H9 (cell line): Measurements from ENCODE around the gene NUDT3. TPM values are rescaled to one million over a fixed set of nuclear protein-coding genes. Genes with fewer than 3 reads are reported as not detected.

ENCODE experiments used
- DNase-seq: peaks from one replicate; pipeline ENCODE4 v3.0.0-alpha.2; 2017
- H2AFZ ChIP-seq: one replicate; pipeline ENCODE4 v1.6.1; 2013; ENCODE audit warnings: mild to moderate bottlenecking, low read length, control low read depth, moderate library complexity
- H2AK5ac ChIP-seq: 2 replicates; pipeline ENCODE4 v1.6.1; 2013; ENCODE audit warnings: low read length, control low read depth, mixed read lengths; ENCODE audit not compliant: insufficient read length
- H2BK120ac ChIP-seq: one replicate; pipeline ENCODE4 v1.6.1; 2013; ENCODE audit warnings: low read depth, mild to moderate bottlenecking, low read length, control low read depth, inconsistent platforms; ENCODE audit not compliant: poor library complexity, severe bottlenecking
- H2BK12ac ChIP-seq: 2 replicates; pipeline ENCODE4 v1.6.1; 2013; ENCODE audit warnings: low read length, control low read depth, mixed read lengths, low read depth; ENCODE audit not compliant: insufficient read length
- H2BK15ac ChIP-seq: 2 replicates; pipeline ENCODE4 v1.6.1; 2013; ENCODE audit warnings: low read depth, low read length, control low read depth
- H2BK20ac ChIP-seq: one replicate; pipeline ENCODE4 v1.6.1; 2013; ENCODE audit warnings: low read depth, mild to moderate bottlenecking, low read length, control low read depth, inconsistent platforms; ENCODE audit not compliant: poor library complexity, severe bottlenecking
- H2BK5ac ChIP-seq: 2 replicates; pipeline ENCODE4 v1.6.1; 2013; ENCODE audit warnings: low read length, control low read depth, mixed read lengths; ENCODE audit not compliant: insufficient read length
- H3K14ac ChIP-seq: 2 replicates; pipeline ENCODE4 v1.6.1; 2013; ENCODE audit warnings: low read length, control low read depth; ENCODE audit not compliant: insufficient read depth
- H3K18ac ChIP-seq: 2 replicates; pipeline ENCODE4 v1.6.1; 2013; ENCODE audit warnings: low read depth, mild to moderate bottlenecking, mixed read lengths, low read length, control low read depth; ENCODE audit not compliant: insufficient read length
- H3K23ac ChIP-seq: 2 replicates; pipeline ENCODE4 v1.6.1; 2013; ENCODE audit warnings: low read length, control low read depth, mixed read lengths, low read depth; ENCODE audit not compliant: insufficient read length
- H3K23me2 ChIP-seq: 2 replicates; pipeline ENCODE4 v1.6.1; 2013; ENCODE audit warnings: low read depth, mild to moderate bottlenecking, mixed read lengths, low read length, control low read depth; ENCODE audit not compliant: insufficient read length, poor library complexity, severe bottlenecking
- H3K27ac ChIP-seq: 2 replicates; pipeline ENCODE4 v1.5.1; 2013; ENCODE audit warnings: low read length, control low read depth, mixed read lengths, low read depth; ENCODE audit not compliant: insufficient read length
- H3K27me3 ChIP-seq: 2 replicates; pipeline ENCODE4 v1.6.1; 2013; ENCODE audit warnings: low read length, control low read depth, inconsistent platforms; ENCODE audit not compliant: insufficient read depth
- H3K4ac ChIP-seq: 2 replicates; pipeline ENCODE4 v1.6.1; 2013; ENCODE audit warnings: low read depth, mild to moderate bottlenecking, control low read depth, inconsistent platforms, low read length, moderate library complexity
- H3K4me1 ChIP-seq: 2 replicates; pipeline ENCODE4 v1.6.1; 2013; ENCODE audit warnings: low read length, control low read depth, inconsistent platforms; ENCODE audit not compliant: insufficient read depth
- H3K4me2 ChIP-seq: 2 replicates; pipeline ENCODE4 v1.6.1; 2013; ENCODE audit warnings: low read length, control low read depth, mixed read lengths; ENCODE audit not compliant: insufficient read length, insufficient read depth
- H3K56ac ChIP-seq: 2 replicates; pipeline ENCODE4 v1.6.1; 2013; ENCODE audit warnings: low read depth, mild to moderate bottlenecking, mixed read lengths, low read length, control low read depth; ENCODE audit not compliant: insufficient read length
- H3K79me1 ChIP-seq: 2 replicates; pipeline ENCODE4 v1.6.1; 2013; ENCODE audit warnings: low read depth, mild to moderate bottlenecking, moderate library complexity, low read length, control low read depth, inconsistent platforms; ENCODE audit not compliant: insufficient read depth, poor library complexity, severe bottlenecking
- H3K79me2 ChIP-seq: 2 replicates; pipeline ENCODE4 v1.6.1; 2013; ENCODE audit warnings: low read length, control low read depth, inconsistent platforms; ENCODE audit not compliant: insufficient read depth
- H3K9ac ChIP-seq: 2 replicates; pipeline ENCODE4 v1.6.1; 2013; ENCODE audit warnings: low read length, control low read depth, mixed read lengths; ENCODE audit not compliant: insufficient read length; ENCODE audit errors: extremely low read depth
- H3K9me3 ChIP-seq: one replicate; pipeline ENCODE4 v1.6.1; 2013; ENCODE audit warnings: low read depth, low read length, inconsistent platforms; ENCODE audit not compliant: control insufficient read depth
- H3T11ph ChIP-seq: one replicate; pipeline ENCODE4 v1.6.1; 2013; ENCODE audit warnings: mild to moderate bottlenecking, low read length, control low read depth, inconsistent platforms
- H4K20me1 ChIP-seq: one replicate; pipeline ENCODE4 v1.6.1; 2013; ENCODE audit not compliant: control insufficient read depth, insufficient read length, insufficient read depth
- H4K5ac ChIP-seq: 2 replicates; pipeline ENCODE4 v1.6.1; 2013; ENCODE audit warnings: low read depth, mild to moderate bottlenecking, mixed read lengths, low read length, control low read depth; ENCODE audit not compliant: insufficient read length
- H4K8ac ChIP-seq: replicated peaks from 2 replicates; pipeline ENCODE4 v1.6.1; 2013; ENCODE audit warnings: low read length, control low read depth, mixed read lengths, low read depth; ENCODE audit not compliant: insufficient read length
- H4K91ac ChIP-seq: 2 replicates; pipeline ENCODE4 v1.6.1; 2013; ENCODE audit warnings: low read depth, mild to moderate bottlenecking, moderate library complexity, mixed read lengths, low read length, control low read depth; ENCODE audit not compliant: insufficient read length
- H3K27ac Mint-ChIP-seq, 3 experiments: 2 replicates in 2 of 3; 3 replicates in 1 of 3; pipeline ENCODE4 v1.8.0; 2020 to 2021; ENCODE audit warnings: mixed read lengths in 3 of 3, mild to moderate bottlenecking in 1 of 3, moderate library complexity in 1 of 3
- H3K27me3 Mint-ChIP-seq: 2 replicates; pipeline ENCODE4 v1.8.0; 2021; ENCODE audit warnings: low read depth, mild to moderate bottlenecking, moderate library complexity, mixed read lengths
- H3K36me3 Mint-ChIP-seq, 3 experiments: 2 replicates in 2 of 3; 3 replicates in 1 of 3; pipeline ENCODE4 v1.8.0; 2020 to 2021; ENCODE audit warnings: low read depth in 3 of 3, mixed read lengths in 3 of 3; ENCODE audit not compliant: insufficient read depth in 1 of 3
- H3K4me1 Mint-ChIP-seq, 2 experiments: 2 replicates each; pipeline ENCODE4 v1.8.0; 2020; ENCODE audit warnings: mixed read lengths in 2 of 2
- H3K4me3 Mint-ChIP-seq, 2 experiments: 2 replicates in 1 of 2; 3 replicates in 1 of 2; pipeline ENCODE4 v1.8.0; 2020 to 2021; ENCODE audit warnings: mild to moderate bottlenecking in 2 of 2, mixed read lengths in 2 of 2, moderate library complexity in 1 of 2
- H3K9me3 Mint-ChIP-seq, 2 experiments: 2 replicates in 1 of 2; 3 replicates in 1 of 2; pipeline ENCODE4 v1.8.0; 2020; ENCODE audit warnings: mild to moderate bottlenecking in 2 of 2, mixed read lengths in 2 of 2, moderate library complexity in 1 of 2
- CTCF ChIP-seq: fragments of 200-600 bp; sonication (generic); conservative IDR thresholded peaks from 3 replicates; pipeline ENCODE4 v1.8.0; 2021; ENCODE audit warnings: antibody characterized with exemption, mild to moderate bottlenecking
- WGBS: extraction: QIAGEN DNeasy Blood & Tissue Kit; methylation state at CpG from one replicate; pipeline ENCODE4 v1.1.7; 2013; ENCODE audit warnings: missing lambda C conversion rate, low lambda C conversion rate, mixed read lengths; ENCODE audit not compliant: insufficient read length; ENCODE audit errors: extremely low coverage; 5-methylcytosine and 5-hydroxymethylcytosine counted together
- total RNA-seq: library from RNA; stranded (reverse); gene quantifications from 2 replicates; pipeline ENCODE4 v1.2.1, GENCODE V29; 2021

Gene NUDT3
- total RNA-seq, 1 experiment from 2014 or later: 23.6 TPM

DNA sequence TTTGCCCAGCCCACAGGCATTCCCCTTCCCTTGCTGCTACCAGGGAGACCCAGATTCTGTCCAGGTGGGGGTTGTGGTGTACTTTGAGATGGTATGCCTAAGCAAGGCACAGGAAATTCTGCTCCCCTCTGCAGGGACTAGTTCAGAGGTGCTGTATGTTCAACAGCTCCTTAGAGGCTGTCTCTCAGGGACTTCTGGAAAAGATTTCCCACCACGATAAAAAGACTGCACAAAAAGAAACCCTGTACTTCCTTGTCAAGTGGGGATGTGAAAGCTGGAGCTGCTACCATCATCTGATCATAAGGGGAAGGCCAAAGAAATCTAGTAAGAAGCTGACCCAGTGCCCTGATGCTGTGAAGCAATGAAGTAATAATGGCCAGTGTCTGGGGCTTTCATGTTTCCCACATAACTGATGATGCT lies 92.1 kb downstream of the NUDT3 start:
- H3K27me3 Mint-ChIP-seq: no peaks in the 10 kb centered on the region
- Histone ChIP-seq H4K5ac (no peak overlapping the region), H2BK15ac (no peak overlapping the region), H3K79me2 (no peaks in the 10 kb centered on the region), H3K79me1 (peaks cover 3% of the 10 kb centered on the region), H4K91ac (no peak overlapping the region), H4K20me1 (no peaks in the 10 kb centered on the region), H4K8ac (no peak overlapping the region), H3K23me2 (no peaks in the 10 kb centered on the region), H3K9ac (no peak overlapping the region), H3K27me3 (no peaks in the 10 kb centered on the region), H3K4ac (no peak overlapping the region), H3K56ac (no peak overlapping the region), H2BK20ac (no peak overlapping the region), H2BK120ac (no peak overlapping the region), H3K23ac (no peak overlapping the region), H3K27ac (no peak overlapping the region), H3K4me1 (no peaks in the 10 kb centered on the region), H3K18ac (no peak overlapping the region), H3K14ac (no peak overlapping the region), H2BK5ac (no peak overlapping the region), H3K4me2 (no peak overlapping the region), H2BK12ac (no peak overlapping the region), H3T11ph (no peak overlapping the region), H2AK5ac (no peak overlapping the region), H2AFZ (no peak overlapping the region), H3K9me3 (no peaks in the 10 kb centered on the region)
- peaks cover 2 to 7% of the 10 kb centered on the region in 2 experiments; a peak in 3 of 4 replicates for H3K4me1 Mint-ChIP-seq
- no peak for TF ChIP-seq CTCF
- WGBS: no CpG with 5 or more reads among the region's 1 CpG
- peak overlapping the region; percentile 40 to 59 (median 49); a peak in 4 of 7 replicates for H3K27ac Mint-ChIP-seq
- H3K36me3 Mint-ChIP-seq: peaks cover 0 to 4% (median 0%) of the 10 kb centered on the region in 3 experiments; a peak in 1 of 7 replicates
- DNase-seq: no peak
- no peaks in the 10 kb centered on the region for H3K9me3 Mint-ChIP-seq
- H3K4me3 Mint-ChIP-seq: no peak overlapping the region
